Measurements from ENCODE around the gene ERBB4. TPM values are rescaled to one million over a fixed set of nuclear protein-coding genes. Genes with fewer than 3 reads are reported as not detected.

ERBB4 gene
- polyA plus RNA-seq, 1 of the 3 experiments (the other 2 are of a cell fraction) = 0.05 TPM

DNA sequence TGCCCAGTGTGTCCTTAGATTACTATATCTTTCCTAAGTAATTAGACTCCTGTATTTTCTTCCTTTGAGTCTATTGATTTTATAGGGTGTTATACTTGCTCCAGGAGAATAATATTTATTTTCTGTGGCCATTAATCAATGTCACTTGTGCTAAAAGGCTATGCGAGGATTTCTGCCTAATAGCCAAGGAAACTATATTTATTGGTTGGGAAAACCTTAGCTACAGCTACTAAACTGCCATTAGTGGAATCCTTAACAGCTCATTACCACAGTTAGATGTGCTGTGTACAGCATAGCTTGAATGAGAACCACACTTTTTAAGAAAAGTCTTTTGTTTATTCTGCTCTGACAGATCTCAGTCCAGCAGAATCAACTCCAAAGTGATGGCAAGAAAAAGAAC lies 537.3 kb downstream of the ERBB4 start:
- H3F3A ChIP-seq (replicated peaks; ENCODE audit: insufficient read depth) = no peaks in the 10 kb centered on the region
- no peaks in the 10 kb centered on the region for H3K36me3 ChIP-seq (replicated peaks in 1 of 2; ENCODE audit: control insufficient read depth in 1 of 2, insufficient read depth in 2 of 2, low read length in 1 of 2)
- ChIA-PET CTCF (interaction anchor here (0.7 kb wide), 2 partner anchors 519 to 566 kb away, joined by 3 read pairs; no protein-coding TSS in a partner anchor), POLR2A (no interaction called here)
- no peak overlapping the region for H3K4me2 ChIP-seq
- H3K79me2 ChIP-seq (ENCODE audit: insufficient read depth) = no peaks in the 10 kb centered on the region
- no peaks in the 10 kb centered on the region for H3K9me3 ChIP-seq
- no peak overlapping the region for H3K4me3 ChIP-seq (ENCODE audit: low read depth in 2 of 2, low read length in 1 of 2)
- H2AFZ ChIP-seq (ENCODE audit: low read depth) = 0 out of 2 replicates have a peak overlapping the region, but pooled peaks have one; percentile 8
- no peak for DNase-seq
- H3K27me3 ChIP-seq (ENCODE audit: insufficient read depth) = no peaks in the 10 kb centered on the region
- WGBS (ENCODE audit: low lambda C conversion rate) = 85% methylated on average over 1 of the region's 1 CpG
- no peak overlapping the region for H3K9ac ChIP-seq
- no peaks in the 10 kb centered on the region for H4K20me1 ChIP-seq (ENCODE audit: insufficient read depth)
- no peak for TF ChIP-seq MEF2A (IDR thresholded peaks at IDR 0.05; ENCODE audit: borderline replicate concordance, low read depth)
- TF ChIP-seq JUND (IDR thresholded peaks at IDR 0.05) = no peak
- TF ChIP-seq GABPA (IDR thresholded peaks at IDR 0.05; ENCODE audit: low read depth) = no peak
- no peak for TF ChIP-seq RAD21 (IDR thresholded peaks at IDR 0.05; ENCODE audit: low read length)
- TF ChIP-seq EZH2phosphoT487 (IDR thresholded peaks at IDR 0.05; ENCODE audit: borderline replicate concordance, low read depth) = no peak
- no peak for TF ChIP-seq RCOR1 (IDR thresholded peaks at IDR 0.05; ENCODE audit: low read length)
- no peak for TF ChIP-seq MXI1 (IDR thresholded peaks at IDR 0.05; ENCODE audit: low read depth, low read length)
- TF ChIP-seq, protein P1, sequence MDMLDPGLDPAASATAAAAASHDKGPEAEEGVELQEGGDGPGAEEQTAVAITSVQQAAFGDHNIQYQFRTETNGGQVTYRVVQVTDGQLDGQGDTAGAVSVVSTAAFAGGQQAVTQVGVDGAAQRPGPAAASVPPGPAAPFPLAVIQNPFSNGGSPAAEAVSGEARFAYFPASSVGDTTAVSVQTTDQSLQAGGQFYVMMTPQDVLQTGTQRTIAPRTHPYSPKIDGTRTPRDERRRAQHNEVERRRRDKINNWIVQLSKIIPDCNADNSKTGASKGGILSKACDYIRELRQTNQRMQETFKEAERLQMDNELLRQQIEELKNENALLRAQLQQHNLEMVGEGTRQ (IDR thresholded peaks at IDR 0.05; ENCODE audit: borderline replicate concordance, low read depth, low read length) = no peak
- TF ChIP-seq RFX5 (IDR thresholded peaks at IDR 0.05; ENCODE audit: low read length) = no peak
- no peak for TF ChIP-seq SMC3 (IDR thresholded peaks at IDR 0.05; ENCODE audit: low read depth, low read length)
- no peak for TF ChIP-seq CHD2 (IDR thresholded peaks at IDR 0.05; ENCODE audit: low read length, partially characterized antibody)
- TF ChIP-seq FOSL2 (IDR thresholded peaks at IDR 0.05; ENCODE audit: borderline replicate concordance, low read depth) = no peak
- no peak for TF ChIP-seq TEAD4 (IDR thresholded peaks at IDR 0.05; ENCODE audit: borderline replicate concordance, insufficient read depth)
- no peak for TF ChIP-seq TAF1 (IDR thresholded peaks at IDR 0.05; ENCODE audit: borderline replicate concordance, low read depth, low read length)
- TF ChIP-seq, protein P2, sequence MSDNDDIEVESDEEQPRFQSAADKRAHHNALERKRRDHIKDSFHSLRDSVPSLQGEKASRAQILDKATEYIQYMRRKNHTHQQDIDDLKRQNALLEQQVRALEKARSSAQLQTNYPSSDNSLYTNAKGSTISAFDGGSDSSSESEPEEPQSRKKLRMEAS (IDR thresholded peaks at IDR 0.05; ENCODE audit: low read depth) = no peak
- no peaks in the 10 kb centered on the region; a peak in 1 of 4 replicates for H3K4me1 ChIP-seq (ENCODE audit: control insufficient read depth in 1 of 2, insufficient read depth in 2 of 2, low read depth in 1 of 2, low read length in 1 of 2)
- no peaks in the 10 kb centered on the region for H3K9me2 ChIP-seq
- H3K27ac ChIP-seq (ENCODE audit: low read depth in 2 of 2, low read length in 1 of 2) = no peak overlapping the region

GRCh38 chr2:211996857-211997256 lies 541.7 kb downstream of the ERBB4 start:
- Histone ChIP-seq H3K9me2 (no peaks in the 10 kb centered on the region), H3K9me3 (no peaks in the 10 kb centered on the region), H3K27ac (ENCODE audit: low read depth in 2 of 2, low read length in 1 of 2) (no peak overlapping the region), H3K4me3 (ENCODE audit: low read depth in 2 of 2, low read length in 1 of 2) (no peak overlapping the region), H3K79me2 (ENCODE audit: insufficient read depth) (no peaks in the 10 kb centered on the region), H3K36me3 (replicated peaks in 1 of 2; ENCODE audit: control insufficient read depth in 1 of 2, insufficient read depth in 2 of 2, low read length in 1 of 2) (no peaks in the 10 kb centered on the region), H3F3A (replicated peaks; ENCODE audit: insufficient read depth) (no peaks in the 10 kb centered on the region), H3K4me2 (no peak overlapping the region), H3K9ac (no peak overlapping the region), H4K20me1 (ENCODE audit: insufficient read depth) (no peaks in the 10 kb centered on the region), H3K27me3 (ENCODE audit: insufficient read depth) (no peaks in the 10 kb centered on the region), H3K4me1 (ENCODE audit: control insufficient read depth in 1 of 2, insufficient read depth in 2 of 2, low read depth in 1 of 2, low read length in 1 of 2) (no peaks in the 10 kb centered on the region), H2AFZ (ENCODE audit: low read depth) (no peak overlapping the region)
- CTCF ChIA-PET = interaction anchor here (1.2 kb wide), 1 partner anchor 8 kb away, joined by 3 read pairs; no protein-coding TSS in a partner anchor
- no peak for DNase-seq
- POLR2A ChIA-PET = no interaction called here
- TF ChIP-seq TAF1 (IDR thresholded peaks at IDR 0.05; ENCODE audit: borderline replicate concordance, low read depth, low read length) (no peak), RFX5 (IDR thresholded peaks at IDR 0.05; ENCODE audit: low read length) (no peak), TEAD4 (IDR thresholded peaks at IDR 0.05; ENCODE audit: borderline replicate concordance, insufficient read depth) (no peak), MEF2A (IDR thresholded peaks at IDR 0.05; ENCODE audit: borderline replicate concordance, low read depth) (no peak), SIN3A (IDR thresholded peaks at IDR 0.05; ENCODE audit: borderline replicate concordance, low read depth, low read length) (no peak)
- TF ChIP-seq, protein P3, sequence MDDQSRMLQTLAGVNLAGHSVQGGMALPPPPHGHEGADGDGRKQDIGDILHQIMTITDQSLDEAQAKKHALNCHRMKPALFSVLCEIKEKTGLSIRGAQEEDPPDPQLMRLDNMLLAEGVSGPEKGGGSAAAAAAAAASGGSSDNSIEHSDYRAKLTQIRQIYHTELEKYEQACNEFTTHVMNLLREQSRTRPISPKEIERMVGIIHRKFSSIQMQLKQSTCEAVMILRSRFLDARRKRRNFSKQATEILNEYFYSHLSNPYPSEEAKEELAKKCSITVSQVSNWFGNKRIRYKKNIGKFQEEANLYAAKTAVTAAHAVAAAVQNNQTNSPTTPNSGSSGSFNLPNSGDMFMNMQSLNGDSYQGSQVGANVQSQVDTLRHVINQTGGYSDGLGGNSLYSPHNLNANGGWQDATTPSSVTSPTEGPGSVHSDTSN (IDR thresholded peaks at IDR 0.05) = no peak
- TF ChIP-seq, protein P4, sequence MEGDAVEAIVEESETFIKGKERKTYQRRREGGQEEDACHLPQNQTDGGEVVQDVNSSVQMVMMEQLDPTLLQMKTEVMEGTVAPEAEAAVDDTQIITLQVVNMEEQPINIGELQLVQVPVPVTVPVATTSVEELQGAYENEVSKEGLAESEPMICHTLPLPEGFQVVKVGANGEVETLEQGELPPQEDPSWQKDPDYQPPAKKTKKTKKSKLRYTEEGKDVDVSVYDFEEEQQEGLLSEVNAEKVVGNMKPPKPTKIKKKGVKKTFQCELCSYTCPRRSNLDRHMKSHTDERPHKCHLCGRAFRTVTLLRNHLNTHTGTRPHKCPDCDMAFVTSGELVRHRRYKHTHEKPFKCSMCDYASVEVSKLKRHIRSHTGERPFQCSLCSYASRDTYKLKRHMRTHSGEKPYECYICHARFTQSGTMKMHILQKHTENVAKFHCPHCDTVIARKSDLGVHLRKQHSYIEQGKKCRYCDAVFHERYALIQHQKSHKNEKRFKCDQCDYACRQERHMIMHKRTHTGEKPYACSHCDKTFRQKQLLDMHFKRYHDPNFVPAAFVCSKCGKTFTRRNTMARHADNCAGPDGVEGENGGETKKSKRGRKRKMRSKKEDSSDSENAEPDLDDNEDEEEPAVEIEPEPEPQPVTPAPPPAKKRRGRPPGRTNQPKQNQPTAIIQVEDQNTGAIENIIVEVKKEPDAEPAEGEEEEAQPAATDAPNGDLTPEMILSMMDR (IDR thresholded peaks at IDR 0.05) = no peak
- 67% methylated on average over 4 of the region's 4 CpGs for WGBS (ENCODE audit: low lambda C conversion rate)

Data from SK-N-SH (cell line).